ENCODE results near the gene ZC3H12D.

The ZC3H12D gene

DNA sequence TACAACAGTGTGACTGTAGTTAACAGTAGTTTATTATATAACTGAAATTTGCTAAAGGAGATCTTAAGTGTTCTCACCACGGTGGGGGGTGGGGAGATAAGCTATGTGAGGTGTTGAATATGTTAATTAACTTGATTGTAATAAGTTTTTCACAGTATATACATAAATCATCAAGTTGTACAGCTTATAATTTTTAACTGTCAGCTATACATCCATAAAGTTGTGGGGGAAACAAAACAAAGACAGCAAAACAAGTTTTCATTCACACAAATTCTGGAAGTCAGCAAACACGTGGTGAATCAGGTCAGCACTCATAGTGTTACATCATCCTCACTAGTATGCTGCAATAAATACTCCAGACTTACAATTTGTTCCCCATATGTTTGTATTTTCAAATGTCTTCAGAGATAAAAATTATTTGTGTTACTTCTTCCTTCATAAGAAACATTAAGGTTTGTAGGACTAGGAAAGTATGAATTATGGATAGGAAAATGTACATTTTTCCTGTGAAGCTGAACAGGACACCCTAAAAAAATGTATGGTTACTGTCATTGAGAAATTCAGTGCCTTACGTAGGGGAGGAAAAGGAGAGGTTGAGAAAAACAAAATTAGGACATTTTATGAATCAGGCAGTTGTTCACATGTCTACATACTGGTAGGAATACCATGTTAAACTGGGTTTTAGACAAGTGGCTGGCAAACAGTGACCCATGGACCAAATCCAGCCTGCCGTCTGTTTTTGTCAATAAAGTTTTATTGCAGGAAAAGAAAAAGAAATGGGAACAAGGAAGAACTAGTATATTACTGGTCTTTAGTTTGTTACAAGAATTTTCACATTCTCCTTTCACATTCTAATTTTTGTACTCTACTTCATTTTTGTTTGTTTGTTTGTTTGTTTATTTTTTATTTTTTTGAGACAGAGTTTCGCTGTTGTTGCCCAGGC lies 78.7 kb downstream of the ZC3H12D start:
- no peak for DNase-seq

DNA sequence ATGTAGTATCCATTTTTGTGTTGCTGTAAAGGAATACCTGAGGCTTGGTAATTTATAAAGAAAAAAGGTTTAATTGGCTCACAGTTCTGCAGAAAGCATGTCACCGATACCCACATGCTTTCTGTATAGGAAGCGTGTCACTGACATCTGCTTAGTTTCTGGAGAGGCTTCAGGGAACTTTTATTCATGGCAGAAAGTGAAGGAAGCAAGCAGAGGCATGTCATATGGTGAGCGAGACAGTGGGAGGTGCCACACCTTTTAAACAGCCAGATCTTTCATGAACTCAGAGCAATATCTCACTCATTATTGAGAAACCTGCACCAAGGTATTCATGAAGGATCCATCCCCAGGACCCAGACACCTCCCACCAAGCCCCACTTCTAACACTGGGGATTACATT lies 81.3 kb downstream of the ZC3H12D start:
- no peak for DNase-seq

DNA sequence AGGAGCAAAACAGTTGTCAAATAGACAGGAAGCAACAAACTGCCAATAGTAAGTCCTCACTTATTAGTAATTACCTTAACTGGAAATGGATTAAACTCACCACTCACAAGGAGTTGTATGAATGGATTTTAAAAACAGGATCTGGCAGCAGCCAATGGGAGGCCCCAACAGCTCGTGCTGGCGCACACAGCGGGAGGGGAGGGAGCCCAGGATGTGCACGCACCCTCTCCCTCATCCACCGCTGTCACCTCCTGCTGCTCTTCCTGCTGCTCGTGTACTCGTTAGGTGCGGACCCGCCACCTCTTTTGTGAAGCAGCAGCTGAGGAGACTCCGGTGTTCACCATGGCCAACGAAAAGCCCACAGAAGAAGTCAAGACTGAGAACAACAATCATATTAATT lies 84.8 kb downstream of the ZC3H12D start, which contains the start of gene SUMO4:
SUMO4 (plus strand) TSS at position 213 of the 400 bp plus-strand sequence; CDS start at position 343, 130 bp downstream.
- DNase-seq = no peak

DNA sequence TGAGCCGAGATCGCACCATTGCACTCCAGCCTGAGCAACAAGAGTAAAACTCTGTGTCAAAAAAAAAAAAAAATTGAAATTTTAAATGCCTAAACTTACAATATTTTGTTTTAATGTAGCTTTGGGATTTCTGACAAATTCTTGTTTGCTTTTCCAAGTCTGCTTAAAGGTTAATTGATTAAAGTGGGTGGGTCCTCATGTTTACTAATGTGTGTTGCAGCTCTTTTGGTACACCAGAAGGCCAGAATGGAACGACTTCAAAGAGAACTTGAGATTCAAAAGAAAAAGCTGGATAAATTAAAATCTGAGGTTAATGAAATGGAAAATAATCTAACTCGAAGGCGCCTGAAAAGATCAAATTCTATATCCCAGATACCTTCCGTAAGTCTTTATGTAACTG lies 87.4 kb downstream of the ZC3H12D start:
- DNase-seq = no peak
